Central memory CD8-positive, alpha-beta T cell (primary cell): ENCODE measurements around the gene ZMYM4.
A peak's percentile ranks its signal among the peaks of the same experiment; 100 is the strongest.
"Not testable (repeated sequence)": the region's sequence is repeated elsewhere in the genome, so short reads cannot be mapped to it uniquely, and the experiment has no call there.

Experiments used
- ATAC-seq: fragments of 150-1000 bp; cut with Tn5 transposase; replicated peaks from 2 replicates; pipeline ENCODE4 v1.10.0; 2022; ENCODE audit warnings: mild to moderate bottlenecking, moderate FRiP score, moderate number of reproducible peaks; ENCODE audit not compliant: poor library complexity, severe bottlenecking; ENCODE audit errors: extremely low read depth
- DNase-seq, 2 donors: peaks; one replicate each; pipeline ENCODE4 v3.0.0; 2021; ENCODE audit warnings: low spot score in 2 of 2
- H3K27ac Mint-ChIP-seq: one replicate; pipeline ENCODE4 v1.8.0; 2022; ENCODE audit warnings: low read depth, mild to moderate bottlenecking, moderate library complexity, mixed read lengths
- H3K27me3 Mint-ChIP-seq: one replicate; pipeline ENCODE4 v1.8.0; 2022; ENCODE audit warnings: mixed read lengths
- H3K36me3 Mint-ChIP-seq: one replicate; pipeline ENCODE4 v1.8.0; 2022; ENCODE audit warnings: mild to moderate bottlenecking, moderate library complexity, mixed read lengths; ENCODE audit not compliant: insufficient read depth
- H3K4me1 Mint-ChIP-seq: one replicate; pipeline ENCODE4 v1.8.0; 2022; ENCODE audit warnings: mixed read lengths
- H3K4me3 Mint-ChIP-seq: one replicate; pipeline ENCODE4 v1.8.0; 2022; ENCODE audit warnings: mild to moderate bottlenecking, moderate library complexity, mixed read lengths
- H3K9me3 Mint-ChIP-seq: one replicate; pipeline ENCODE4 v1.8.0; 2022; ENCODE audit warnings: mixed read lengths

The ZMYM4 gene

GRCh38 chr1:35364741-35365140, 96.2 kb downstream of the ZMYM4 start:
- Mint-ChIP-seq H3K4me1 (peaks cover 10% of the 10 kb centered on the region), H3K36me3 (peaks cover 7% of the 10 kb centered on the region), H3K9me3 (no peaks in the 10 kb centered on the region), H3K4me3 (no peak overlapping the region), H3K27me3 (no peaks in the 10 kb centered on the region), H3K27ac (no peak overlapping the region)
- ATAC-seq (no peak), DNase-seq (no peak)

- Mint-ChIP-seq H3K4me3 (no peak overlapping the region), H3K27me3 (no peaks in the 10 kb centered on the region), H3K4me1 (peaks cover 5% of the 10 kb centered on the region), H3K36me3 (peaks cover 8% of the 10 kb centered on the region), H3K9me3 (no peaks in the 10 kb centered on the region), H3K27ac (no peak overlapping the region)
- no peak for ATAC-seq
- no peak for DNase-seq
Measured at GRCh38 chr1:35367914-35368313, 99.4 kb downstream of the ZMYM4 start.

GRCh38 chr1:35369922-35370671, 101.6 kb downstream of the ZMYM4 start:
- DNase-seq (no peak), ATAC-seq (no peak)
- peaks cover 8% of the 10 kb centered on the region for H3K36me3 Mint-ChIP-seq
- H3K27ac Mint-ChIP-seq = no peak overlapping the region
- peaks cover under 1% of the 10 kb centered on the region for H3K4me1 Mint-ChIP-seq
- H3K27me3 Mint-ChIP-seq = no peaks in the 10 kb centered on the region
- H3K9me3 Mint-ChIP-seq = no peaks in the 10 kb centered on the region
- H3K4me3 Mint-ChIP-seq = no peak overlapping the region

GRCh38 chr1:35371506-35371905, 103.0 kb downstream of the ZMYM4 start:
- Mint-ChIP-seq H3K36me3 (peaks cover 10% of the 10 kb centered on the region), H3K27me3 (no peaks in the 10 kb centered on the region), H3K9me3 (no peaks in the 10 kb centered on the region), H3K4me3 (no peak overlapping the region), H3K27ac (no peak overlapping the region), H3K4me1 (no peaks in the 10 kb centered on the region)
- ATAC-seq (no peak), DNase-seq (no peak)

GRCh38 chr1:35377555-35377954, 109.0 kb downstream of the ZMYM4 start:
- no peaks in the 10 kb centered on the region for H3K9me3 Mint-ChIP-seq

GRCh38 chr1:35379317-35380000, 111.0 kb downstream of the ZMYM4 start:
- ATAC-seq = no peak
- no peaks in the 10 kb centered on the region for H3K9me3 Mint-ChIP-seq
- H3K36me3 Mint-ChIP-seq = peaks cover 3% of the 10 kb centered on the region
- no peak overlapping the region for H3K27ac Mint-ChIP-seq
- DNase-seq = no peak
- no peaks in the 10 kb centered on the region for H3K4me1 Mint-ChIP-seq
- no peak overlapping the region for H3K4me3 Mint-ChIP-seq
- H3K27me3 Mint-ChIP-seq = no peaks in the 10 kb centered on the region

More at GRCh38 chr1:35377555-35377954, 109.0 kb downstream of the ZMYM4 start:
- no peak for ATAC-seq
- Mint-ChIP-seq H3K27me3 (no peaks in the 10 kb centered on the region), H3K27ac (no peak overlapping the region), H3K4me1 (no peaks in the 10 kb centered on the region), H3K4me3 (no peak overlapping the region), H3K36me3 (peaks cover 3% of the 10 kb centered on the region)
- DNase-seq = no peak

GRCh38 chr1:35380111-35380510, 111.6 kb downstream of the ZMYM4 start:
- not testable (repeated sequence) for ATAC-seq, DNase-seq, H3K4me3 Mint-ChIP-seq, H3K9me3 Mint-ChIP-seq, H3K27ac Mint-ChIP-seq, H3K4me1 Mint-ChIP-seq, H3K36me3 Mint-ChIP-seq, H3K27me3 Mint-ChIP-seq

- no peak overlapping the region for H3K4me3 Mint-ChIP-seq
- no peaks in the 10 kb centered on the region for H3K27me3 Mint-ChIP-seq
- H3K9me3 Mint-ChIP-seq = no peaks in the 10 kb centered on the region
- no peak for DNase-seq
- H3K27ac Mint-ChIP-seq = no peak overlapping the region
- peaks cover 3% of the 10 kb centered on the region for H3K36me3 Mint-ChIP-seq
- ATAC-seq = no peak
- H3K4me1 Mint-ChIP-seq = no peaks in the 10 kb centered on the region
Measured at GRCh38 chr1:35382107-35382506, 113.6 kb downstream of the ZMYM4 start.

- ATAC-seq = no peak
- no peak overlapping the region for H3K4me3 Mint-ChIP-seq
- no peak for DNase-seq
- H3K27me3 Mint-ChIP-seq = no peaks in the 10 kb centered on the region
- peak overlapping the region; percentile 2 for H3K27ac Mint-ChIP-seq
- no peaks in the 10 kb centered on the region for H3K4me1 Mint-ChIP-seq
- H3K9me3 Mint-ChIP-seq = no peaks in the 10 kb centered on the region
- H3K36me3 Mint-ChIP-seq = peaks cover 9% of the 10 kb centered on the region
Measured at GRCh38 chr1:35386290-35386689, 117.8 kb downstream of the ZMYM4 start.

GRCh38 chr1:35386959-35387358, 118.5 kb downstream of the ZMYM4 start:
- no peaks in the 10 kb centered on the region for H3K9me3 Mint-ChIP-seq
- H3K4me3 Mint-ChIP-seq = no peak overlapping the region
- H3K4me1 Mint-ChIP-seq = no peaks in the 10 kb centered on the region
- H3K27me3 Mint-ChIP-seq = no peaks in the 10 kb centered on the region
- peaks cover 9% of the 10 kb centered on the region for H3K36me3 Mint-ChIP-seq
- ATAC-seq = no peak
- no peak overlapping the region for H3K27ac Mint-ChIP-seq
- no peak for DNase-seq

- no peaks in the 10 kb centered on the region for H3K4me1 Mint-ChIP-seq
- H3K36me3 Mint-ChIP-seq = peaks cover 23% of the 10 kb centered on the region
- H3K9me3 Mint-ChIP-seq = no peaks in the 10 kb centered on the region
- H3K27me3 Mint-ChIP-seq = no peaks in the 10 kb centered on the region
- H3K4me3 Mint-ChIP-seq = no peak overlapping the region
- H3K27ac Mint-ChIP-seq = no peak overlapping the region
- ATAC-seq (no peak), DNase-seq (no peak)
Measured at GRCh38 chr1:35390600-35391494, 122.3 kb downstream of the ZMYM4 start.

- H3K36me3 Mint-ChIP-seq = peaks cover 33% of the 10 kb centered on the region
- H3K4me1 Mint-ChIP-seq = peaks cover 6% of the 10 kb centered on the region
- H3K9me3 Mint-ChIP-seq = no peaks in the 10 kb centered on the region
- no peak overlapping the region for H3K4me3 Mint-ChIP-seq
- no peaks in the 10 kb centered on the region for H3K27me3 Mint-ChIP-seq
- no peak for DNase-seq
- ATAC-seq = no peak
- H3K27ac Mint-ChIP-seq = no peak overlapping the region
Measured at GRCh38 chr1:35394386-35394785, 125.9 kb downstream of the ZMYM4 start.
